ENCODE results near the gene KIAA1958.

DNA sequence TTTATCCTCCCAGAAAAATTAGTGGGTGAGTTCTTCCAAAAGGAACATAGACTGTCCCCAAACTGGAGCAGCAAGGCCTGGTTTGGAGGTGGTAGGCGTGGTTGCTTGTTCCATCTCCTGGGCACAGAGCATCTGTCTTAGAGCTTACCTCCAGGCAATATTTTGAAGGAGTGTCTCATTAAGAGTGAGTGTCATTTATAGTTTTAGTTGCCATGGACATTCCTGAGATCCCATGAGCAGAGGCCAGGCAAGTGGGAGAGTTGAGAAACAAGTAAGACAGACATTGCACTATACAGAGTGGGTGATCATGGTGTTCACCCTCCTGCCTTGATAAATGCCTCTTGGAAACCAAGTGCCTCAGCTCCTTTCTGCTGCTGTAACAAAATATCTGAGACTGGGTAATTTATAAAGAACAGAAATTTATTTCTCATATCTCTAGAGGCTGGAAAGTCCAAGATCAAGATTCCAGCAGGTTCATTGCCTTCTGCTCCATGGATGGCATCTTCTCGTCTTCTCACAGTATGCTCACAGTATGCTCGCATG lies 68.5 kb downstream of the KIAA1958 start:
- TF ChIP-seq, protein P1, sequence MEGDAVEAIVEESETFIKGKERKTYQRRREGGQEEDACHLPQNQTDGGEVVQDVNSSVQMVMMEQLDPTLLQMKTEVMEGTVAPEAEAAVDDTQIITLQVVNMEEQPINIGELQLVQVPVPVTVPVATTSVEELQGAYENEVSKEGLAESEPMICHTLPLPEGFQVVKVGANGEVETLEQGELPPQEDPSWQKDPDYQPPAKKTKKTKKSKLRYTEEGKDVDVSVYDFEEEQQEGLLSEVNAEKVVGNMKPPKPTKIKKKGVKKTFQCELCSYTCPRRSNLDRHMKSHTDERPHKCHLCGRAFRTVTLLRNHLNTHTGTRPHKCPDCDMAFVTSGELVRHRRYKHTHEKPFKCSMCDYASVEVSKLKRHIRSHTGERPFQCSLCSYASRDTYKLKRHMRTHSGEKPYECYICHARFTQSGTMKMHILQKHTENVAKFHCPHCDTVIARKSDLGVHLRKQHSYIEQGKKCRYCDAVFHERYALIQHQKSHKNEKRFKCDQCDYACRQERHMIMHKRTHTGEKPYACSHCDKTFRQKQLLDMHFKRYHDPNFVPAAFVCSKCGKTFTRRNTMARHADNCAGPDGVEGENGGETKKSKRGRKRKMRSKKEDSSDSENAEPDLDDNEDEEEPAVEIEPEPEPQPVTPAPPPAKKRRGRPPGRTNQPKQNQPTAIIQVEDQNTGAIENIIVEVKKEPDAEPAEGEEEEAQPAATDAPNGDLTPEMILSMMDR (IDR thresholded peaks at IDR 0.05; ENCODE audit: low read length): no peak
- TF ChIP-seq EZH2 (IDR thresholded peaks at IDR 0.05; ENCODE audit: borderline replicate concordance, low read length): no peak
